GM21737 (cell line): Measurements from ENCODE around the gene RUSF1.
"Not testable (repeated sequence)": the region's sequence is repeated elsewhere in the genome, so short reads cannot be mapped to it uniquely, and the experiment has no call there.

Experiments
- ATAC-seq: cut with Tn5 transposase; IDR thresholded peaks from one replicate; pipeline ENCODE4 v1.9.1; 2021; ENCODE audit warnings: mild to moderate bottlenecking, moderate library complexity; ENCODE audit not compliant: unreplicated experiment

Gene RUSF1

DNA sequence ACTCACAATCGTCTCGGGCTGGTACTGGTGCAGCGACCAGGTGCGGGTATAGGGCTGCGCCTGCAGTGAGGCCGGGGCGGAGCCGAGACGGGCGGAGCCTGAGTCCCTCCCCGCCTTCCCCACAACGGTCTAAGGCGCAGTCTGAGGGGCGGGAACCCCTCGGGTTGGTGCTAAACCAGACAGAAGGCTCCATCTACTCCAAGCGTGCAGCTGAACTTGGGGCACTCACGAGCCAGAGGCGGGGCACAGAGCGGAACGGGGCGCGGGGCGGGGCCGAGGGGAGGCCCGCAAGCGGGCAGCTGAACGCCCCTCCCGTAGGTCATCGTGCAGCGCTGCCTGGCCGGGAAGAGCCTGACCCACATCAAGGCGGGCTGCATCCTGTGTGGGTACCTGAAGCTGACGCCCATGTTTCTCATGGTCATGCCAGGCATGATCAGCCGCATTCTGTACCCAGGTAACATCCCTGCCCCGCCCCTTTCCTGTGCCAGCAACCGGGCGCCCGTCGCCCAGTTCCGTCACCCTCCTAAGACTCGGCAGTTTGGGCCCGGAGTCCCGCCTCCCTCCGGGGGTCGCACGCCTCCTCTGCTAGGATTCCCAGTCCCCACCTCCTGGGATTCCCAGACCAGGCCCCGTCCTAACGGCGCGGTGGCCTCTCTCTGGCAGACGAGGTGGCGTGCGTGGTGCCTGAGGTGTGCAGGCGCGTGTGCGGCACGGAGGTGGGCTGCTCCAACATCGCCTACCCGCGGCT, 20.3 kb downstream of the RUSF1 start:
- peak; percentile 80 for ATAC-seq

DNA sequence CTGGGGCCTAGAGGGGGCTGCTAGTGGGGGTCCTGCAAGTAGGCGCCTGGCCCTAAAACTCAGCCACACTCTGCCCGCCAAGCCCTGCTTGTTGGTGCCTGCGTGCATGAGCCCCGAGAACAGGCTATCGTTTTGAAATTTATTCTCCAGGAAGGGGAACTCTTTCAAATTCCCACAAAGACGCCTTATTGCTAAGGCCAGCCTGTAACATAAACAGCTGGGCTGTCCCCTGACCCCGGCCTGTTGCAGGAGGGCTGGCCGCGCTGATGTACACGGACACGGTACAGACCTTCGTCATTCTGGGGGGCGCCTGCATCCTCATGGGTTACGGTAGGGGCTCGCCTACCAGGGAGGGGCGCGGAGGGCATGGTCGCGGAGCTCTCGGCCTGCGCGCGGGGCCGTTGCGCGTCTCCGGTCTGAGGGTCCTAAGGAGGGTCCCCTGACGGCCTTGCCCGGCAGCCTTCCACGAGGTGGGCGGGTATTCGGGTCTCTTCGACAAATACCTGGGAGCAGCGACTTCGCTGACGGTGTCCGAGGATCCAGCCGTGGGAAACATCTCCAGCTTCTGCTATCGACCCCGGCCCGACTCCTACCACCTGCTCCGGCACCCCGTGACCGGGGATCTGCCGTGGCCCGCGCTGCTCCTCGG, 21.0 kb downstream of the RUSF1 start:
- no peak for ATAC-seq

- no peak for ATAC-seq
Observed at GRCh38 chr16:31486045-31486444, 22.1 kb downstream of the RUSF1 start.

DNA sequence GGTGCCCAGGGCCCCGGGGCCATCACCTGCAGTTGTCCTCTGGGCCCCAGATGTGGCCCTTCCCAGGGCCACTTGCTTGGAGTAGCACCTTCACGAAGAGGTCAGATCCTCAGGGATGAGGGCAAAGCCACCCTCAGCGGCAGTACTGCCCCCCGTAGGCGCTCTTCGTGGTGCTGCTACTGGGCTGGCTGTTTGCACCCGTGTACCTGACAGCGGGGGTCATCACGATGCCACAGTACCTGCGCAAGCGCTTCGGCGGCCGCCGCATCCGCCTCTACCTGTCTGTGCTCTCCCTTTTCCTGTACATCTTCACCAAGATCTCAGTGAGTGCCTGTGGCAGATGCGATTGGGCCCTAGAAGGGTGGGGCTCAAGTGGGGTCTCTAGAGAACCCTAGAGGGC, 22.6 kb downstream of the RUSF1 start:
- ATAC-seq: no peak

GRCh38 chr16:31484491-31485171, 23.6 kb downstream of the RUSF1 start:
- ATAC-seq: no peak

GRCh38 chr16:31484048-31484447, 24.1 kb downstream of the RUSF1 start:
- not testable (repeated sequence) for ATAC-seq

DNA sequence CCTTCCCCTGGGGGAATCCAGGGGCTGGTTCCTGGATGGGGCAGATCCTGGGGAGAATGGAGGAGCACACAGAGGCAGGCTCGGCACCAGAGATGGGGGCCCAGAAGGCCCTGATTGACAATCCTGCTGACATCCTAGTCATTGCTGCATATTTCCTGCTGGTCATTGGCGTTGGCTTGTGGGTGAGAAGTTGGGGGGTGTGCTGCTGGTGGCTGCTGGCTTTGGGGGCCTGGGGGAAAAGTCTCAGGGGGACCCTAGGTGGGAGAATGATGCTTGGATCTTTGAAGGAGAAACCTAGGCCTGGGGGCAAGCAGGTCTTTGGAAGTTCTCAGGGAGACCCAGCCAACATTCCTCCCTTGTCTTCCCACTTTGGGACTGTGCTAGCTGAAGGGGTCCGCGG, 25.1 kb downstream of the RUSF1 start, which contains the start of gene SLC5A2:
Gene SLC5A2 (plus strand): TSS at position 43 of the 400 bp plus-strand sequence. CDS start 14 bp downstream, at position 57.
- no peak for ATAC-seq

GRCh38 chr16:31480851-31481536, 27.2 kb downstream of the RUSF1 start:
- ATAC-seq: no peak

DNA sequence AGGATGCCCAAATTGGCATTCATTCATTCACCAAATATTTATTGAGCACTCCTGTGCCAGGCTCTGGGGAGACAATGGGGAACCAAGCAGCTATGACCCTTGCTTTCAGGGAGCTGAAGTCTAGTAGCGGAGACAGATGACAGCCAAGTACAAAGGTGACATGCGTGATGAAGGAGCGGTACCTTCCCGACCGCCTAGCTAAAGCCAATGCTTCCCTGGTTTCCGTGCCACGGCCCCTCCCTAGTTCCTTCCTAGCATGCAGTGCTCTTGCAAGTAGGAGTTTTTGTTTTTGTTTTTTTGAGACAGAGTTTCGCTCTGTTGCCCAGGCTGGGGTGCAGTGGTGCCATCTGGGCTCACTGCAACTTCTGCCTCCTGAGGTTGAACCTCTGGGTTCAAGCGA, 28.4 kb downstream of the RUSF1 start:
- no peak for ATAC-seq

- ATAC-seq: no peak
Observed at GRCh38 chr16:31478956-31479355, 29.2 kb downstream of the RUSF1 start.

- ATAC-seq: no peak
Observed at GRCh38 chr16:31477220-31478216, 30.7 kb downstream of the RUSF1 start.

GRCh38 chr16:31476303-31477219, 31.6 kb downstream of the RUSF1 start:
- ATAC-seq: peak; percentile 56

GRCh38 chr16:31475946-31476302, 32.3 kb downstream of the RUSF1 start:
- ATAC-seq: no peak

DNA sequence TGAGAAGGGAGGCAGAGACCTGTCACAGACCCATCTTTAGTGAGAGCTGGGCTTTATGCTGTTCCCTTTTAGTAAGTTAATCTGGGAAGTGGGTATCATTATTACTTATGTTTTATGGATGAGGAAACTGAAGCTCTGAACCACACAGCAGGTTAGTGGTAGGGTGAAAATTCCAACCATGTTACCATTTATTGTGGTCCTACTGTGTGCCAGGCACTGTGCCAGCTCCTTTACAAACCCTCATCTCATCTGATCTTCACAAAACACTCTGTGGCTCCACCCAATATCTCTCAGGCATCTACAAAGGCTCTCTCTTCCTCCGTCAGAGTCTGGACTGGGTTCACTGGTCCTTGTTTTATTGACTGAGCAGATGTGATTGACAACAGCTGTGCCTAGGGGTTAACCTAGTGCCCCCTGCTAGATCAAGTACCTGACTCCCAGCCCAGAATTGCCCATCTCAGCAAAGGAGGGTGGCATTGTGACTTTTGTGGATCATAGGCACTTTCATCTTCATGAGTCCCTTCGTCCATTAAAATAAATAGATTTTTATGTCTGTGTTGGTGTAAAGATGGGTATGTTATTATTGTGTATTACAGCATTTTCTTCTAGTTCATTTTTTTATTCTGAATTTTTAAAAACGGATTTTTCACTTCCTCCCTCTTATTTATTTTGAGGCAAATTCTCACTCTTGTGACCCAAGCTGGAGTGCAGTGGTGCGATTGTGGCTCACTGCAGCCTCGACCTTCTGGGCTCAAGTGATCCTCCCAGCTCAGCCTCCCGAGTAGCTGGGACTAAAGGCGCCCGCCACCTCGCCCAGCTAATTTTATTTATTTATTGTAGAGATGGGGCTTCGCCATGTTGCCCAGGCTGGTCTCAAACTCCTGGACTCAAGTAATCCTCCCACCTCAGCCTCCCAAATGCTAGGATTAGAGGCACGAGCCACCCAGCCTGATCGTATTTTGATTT, 33.1 kb downstream of the RUSF1 start:
- no peak for ATAC-seq

DNA sequence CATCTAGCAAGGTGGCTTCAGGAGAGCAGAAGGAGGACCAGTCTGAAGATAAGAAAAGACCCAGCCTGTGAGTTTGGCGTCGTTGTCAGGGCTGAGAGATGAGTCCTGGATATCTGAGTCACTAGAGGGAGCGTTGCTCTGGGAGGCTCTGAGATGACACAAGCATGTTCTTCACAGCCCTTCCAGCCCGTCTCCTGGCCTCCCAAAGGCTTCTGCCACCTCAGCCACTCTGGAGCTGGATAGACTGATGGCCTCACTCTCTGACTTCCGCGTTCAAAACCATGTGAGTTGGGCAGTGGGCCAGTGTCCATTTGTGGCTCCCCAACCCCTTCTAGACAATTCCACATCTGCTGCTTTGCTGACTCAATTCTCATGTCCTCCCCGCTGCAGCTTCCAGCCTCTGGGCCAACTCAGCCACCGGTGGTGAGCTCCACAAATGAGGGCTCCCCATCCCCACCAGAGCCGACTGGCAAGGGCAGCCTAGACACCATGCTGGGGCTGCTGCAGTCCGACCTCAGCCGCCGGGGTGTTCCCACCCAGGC, 33.9 kb downstream of the RUSF1 start:
- ATAC-seq: no peak

GRCh38 chr16:31473264-31473984, 34.8 kb downstream of the RUSF1 start:
- no peak for ATAC-seq

GRCh38 chr16:31472709-31473203, 35.4 kb downstream of the RUSF1 start:
- no peak for ATAC-seq
